Measurements from ENCODE around the gene HLA-DQB1.
"Not testable (repeated sequence)": the region's sequence is repeated elsewhere in the genome, so short reads cannot be mapped to it uniquely, and the experiment has no call there.

Gene HLA-DQB1

DNA sequence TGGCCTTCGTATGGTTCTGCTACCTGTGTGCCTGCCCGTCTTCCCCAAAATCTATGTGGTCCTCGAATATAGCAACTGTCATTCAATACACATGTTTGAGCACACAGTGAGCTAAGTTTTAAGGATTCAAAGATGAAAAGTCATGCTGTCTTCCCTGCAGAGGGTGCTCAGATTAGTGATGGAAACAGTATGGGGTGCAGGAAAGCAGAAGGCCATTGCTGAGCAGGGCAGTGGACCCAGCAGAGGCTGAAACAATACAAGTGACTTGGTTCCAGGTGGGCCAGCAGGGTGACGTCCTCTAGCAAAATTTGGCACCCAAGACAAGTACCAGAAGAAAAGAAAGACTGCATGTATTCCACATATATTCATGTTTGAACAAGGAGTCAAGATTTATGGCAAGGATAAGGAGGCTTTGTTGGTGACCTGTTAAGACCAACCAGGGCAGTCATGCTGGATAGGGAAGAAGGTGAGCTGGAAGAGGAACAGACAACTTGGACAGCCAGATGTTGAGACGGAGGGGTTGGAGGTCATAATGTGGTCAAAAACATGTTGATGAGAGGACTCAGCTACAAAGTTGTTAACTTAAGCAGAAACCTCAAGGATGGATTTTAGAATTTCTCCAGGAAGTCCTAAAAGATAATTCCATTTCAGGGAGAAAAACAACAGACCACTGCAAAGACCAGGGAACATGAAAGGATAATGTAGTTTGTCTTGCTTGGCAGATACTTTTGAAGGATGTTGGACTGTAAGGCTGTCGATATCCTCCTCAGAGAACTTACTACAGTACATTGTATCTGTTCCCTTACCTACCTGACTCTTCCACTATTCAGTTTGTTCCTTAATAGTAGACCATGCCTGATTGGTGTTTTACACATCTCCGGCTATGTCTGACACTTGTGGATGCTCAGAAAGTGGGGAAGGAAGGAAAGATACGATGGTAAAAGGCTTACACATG, 26.7 kb downstream of the HLA-DQB1 start:
- Histone ChIP-seq H3K9ac (ENCODE audit: low read depth, low read length) (no peak overlapping the region), H3K27me3 (ENCODE audit: control insufficient read depth, insufficient read depth, low read length) (no peaks in the 10 kb centered on the region), H3K4me3 (ENCODE audit: low read depth, low read length) (no peak overlapping the region), H3K36me3 (ENCODE audit: control insufficient read depth, insufficient read depth, low read length) (no peaks in the 10 kb centered on the region), H3K9me3 (ENCODE audit: control insufficient read depth, insufficient read depth, low read length) (no peaks in the 10 kb centered on the region), H3K4me1 (ENCODE audit: control insufficient read depth, insufficient read depth, low read length) (peaks cover 2% of the 10 kb centered on the region)

DNA sequence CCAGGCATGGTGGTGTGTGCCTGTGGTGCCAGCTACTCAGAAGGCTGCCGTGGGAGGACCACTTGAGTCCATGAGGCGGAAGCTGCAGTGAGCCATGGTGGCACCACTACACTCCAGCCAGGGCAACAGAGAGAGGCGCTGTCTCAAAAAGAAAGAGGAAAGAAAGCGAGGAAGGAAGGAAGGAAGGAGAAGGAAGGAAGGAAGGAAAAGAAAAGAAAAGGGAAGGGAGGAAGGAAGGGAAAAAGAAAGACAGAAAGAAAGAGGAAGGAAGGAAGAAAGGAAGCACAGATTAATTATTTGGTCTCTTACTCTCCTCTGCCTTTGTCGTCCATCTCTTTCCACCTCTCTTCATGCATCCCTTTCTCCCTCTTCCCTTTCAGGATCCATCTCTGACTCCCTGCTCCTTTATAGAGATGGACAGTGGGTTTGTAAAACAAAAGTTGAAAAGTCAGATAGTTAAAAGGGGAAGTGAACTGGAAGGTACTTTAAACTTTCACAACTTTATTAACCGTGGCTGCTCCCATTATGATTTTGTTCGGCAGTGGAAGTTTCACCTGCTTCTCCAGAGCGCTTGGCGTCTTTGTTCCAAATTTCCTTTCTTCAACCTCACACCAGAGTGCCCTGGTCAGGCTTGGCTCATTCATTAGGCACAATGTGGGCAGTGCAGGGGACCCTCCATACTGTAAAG, 27.8 kb downstream of the HLA-DQB1 start:
- Histone ChIP-seq H3K9me3 (ENCODE audit: control insufficient read depth, insufficient read depth, low read length) (no peaks in the 10 kb centered on the region), H3K36me3 (ENCODE audit: control insufficient read depth, insufficient read depth, low read length) (no peaks in the 10 kb centered on the region), H3K27me3 (ENCODE audit: control insufficient read depth, insufficient read depth, low read length) (no peaks in the 10 kb centered on the region), H3K4me1 (ENCODE audit: control insufficient read depth, insufficient read depth, low read length) (peaks cover 2% of the 10 kb centered on the region), H3K4me3 (ENCODE audit: low read depth, low read length) (no peak overlapping the region), H3K9ac (ENCODE audit: low read depth, low read length) (no peak overlapping the region)

DNA sequence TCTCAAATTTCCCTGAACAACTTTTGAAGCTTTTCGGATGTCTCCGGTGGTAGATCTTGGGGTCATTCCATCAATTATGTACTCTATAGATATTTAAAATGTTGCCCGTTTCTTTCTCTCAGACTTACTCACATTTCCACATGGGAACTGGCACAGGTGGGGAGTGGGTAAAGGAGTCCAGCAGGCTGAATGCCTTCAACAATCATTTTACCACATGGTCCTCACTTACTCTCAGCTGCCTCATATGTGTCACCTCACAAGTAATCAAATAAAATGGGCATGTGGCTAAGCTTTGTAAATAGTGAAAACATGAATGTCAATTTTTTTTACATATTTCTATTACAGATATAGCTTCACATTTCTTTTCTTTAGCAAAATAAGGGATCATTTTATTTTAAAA, 28.6 kb downstream of the HLA-DQB1 start:
- H3K4me3 ChIP-seq (ENCODE audit: low read depth, low read length), result no peak overlapping the region
- peaks cover 2% of the 10 kb centered on the region for H3K4me1 ChIP-seq (ENCODE audit: control insufficient read depth, insufficient read depth, low read length)
- no peaks in the 10 kb centered on the region for H3K9me3 ChIP-seq (ENCODE audit: control insufficient read depth, insufficient read depth, low read length)
- no peaks in the 10 kb centered on the region for H3K36me3 ChIP-seq (ENCODE audit: control insufficient read depth, insufficient read depth, low read length)
- no peak overlapping the region for H3K9ac ChIP-seq (ENCODE audit: low read depth, low read length)
- no peaks in the 10 kb centered on the region for H3K27me3 ChIP-seq (ENCODE audit: control insufficient read depth, insufficient read depth, low read length)

DNA sequence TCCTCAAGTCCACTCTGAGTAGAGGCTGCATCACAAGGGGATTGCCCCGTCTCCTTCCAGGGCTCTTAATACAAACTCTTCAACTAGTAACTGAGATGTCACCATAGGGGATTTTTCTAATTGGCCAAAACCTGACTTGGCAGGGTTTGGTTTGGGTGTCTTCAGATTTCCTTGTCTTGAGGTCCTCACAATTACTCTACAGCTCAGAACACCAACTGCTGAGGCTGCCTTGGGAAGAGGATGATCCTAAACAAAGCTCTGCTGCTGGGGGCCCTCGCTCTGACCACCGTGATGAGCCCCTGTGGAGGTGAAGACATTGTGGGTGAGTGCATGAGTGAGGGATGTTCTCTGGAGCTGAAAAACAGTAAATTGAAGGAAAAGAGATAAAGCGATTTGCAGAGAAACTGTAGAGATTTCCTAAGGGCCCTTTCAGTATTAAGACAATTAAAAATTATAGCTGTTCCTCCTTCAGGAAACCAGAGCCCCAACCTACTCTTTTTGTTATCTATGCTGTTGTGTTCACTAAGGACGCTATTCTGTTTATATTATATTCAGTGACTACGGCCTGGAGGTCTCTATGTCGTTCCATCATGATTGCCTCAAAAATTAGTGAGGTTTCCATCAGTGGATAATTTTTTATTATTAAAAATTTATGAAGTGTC, 29.1 kb downstream of the HLA-DQB1 start, which contains the start of gene HLA-DQA1:
HLA-DQA1 (plus strand) TSS at position 188 of the 662 bp plus-strand sequence; CDS start at position 241, 53 bp downstream.
- Histone ChIP-seq H3K9me3 (ENCODE audit: control insufficient read depth, insufficient read depth, low read length) (no peaks in the 10 kb centered on the region), H3K4me3 (ENCODE audit: low read depth, low read length) (no peak within 1 kb of the TSS), H3K9ac (ENCODE audit: low read depth, low read length) (no peak within 1 kb of the TSS), H3K36me3 (ENCODE audit: control insufficient read depth, insufficient read depth, low read length) (no peaks in the 10 kb centered on the region), H3K4me1 (ENCODE audit: control insufficient read depth, insufficient read depth, low read length) (peaks cover 2% of the 10 kb centered on the region), H3K27me3 (ENCODE audit: control insufficient read depth, insufficient read depth, low read length) (no peaks in the 10 kb centered on the region)

DNA sequence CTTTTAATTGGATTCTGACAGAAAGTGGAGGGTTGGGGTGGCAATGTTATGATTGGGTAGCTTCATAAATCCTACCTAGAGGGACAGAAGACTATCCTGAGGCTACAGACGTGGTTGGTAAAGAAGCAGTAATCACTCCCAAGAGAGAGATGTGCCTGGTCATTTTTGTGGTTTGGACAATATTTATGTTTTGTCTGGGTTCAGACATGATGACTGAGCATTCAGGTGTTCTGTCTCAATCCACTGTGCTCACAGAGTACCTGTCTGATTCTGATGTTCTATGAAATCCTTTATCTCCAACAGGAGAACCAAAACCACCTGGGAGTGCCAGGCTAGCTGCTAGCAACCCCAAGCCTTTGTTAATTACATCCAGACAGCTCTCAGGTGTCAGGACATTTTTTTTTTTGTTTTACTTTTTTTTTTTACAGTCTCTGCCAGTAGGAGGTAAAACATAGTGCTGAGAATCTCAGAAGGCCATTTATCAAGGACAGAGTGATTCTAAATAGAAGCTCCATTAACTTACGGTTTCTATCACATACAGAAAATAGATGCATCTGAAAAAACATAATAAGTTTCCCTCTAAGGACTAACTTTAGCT, 30.8 kb downstream of the HLA-DQB1 start:
- H3K9ac ChIP-seq (ENCODE audit: low read depth, low read length), result no peak overlapping the region
- no peak overlapping the region for H3K4me3 ChIP-seq (ENCODE audit: low read depth, low read length)
- H3K27me3 ChIP-seq (ENCODE audit: control insufficient read depth, insufficient read depth, low read length), result no peaks in the 10 kb centered on the region
- peaks cover 2% of the 10 kb centered on the region for H3K4me1 ChIP-seq (ENCODE audit: control insufficient read depth, insufficient read depth, low read length)
- no peaks in the 10 kb centered on the region for H3K36me3 ChIP-seq (ENCODE audit: control insufficient read depth, insufficient read depth, low read length)
- no peaks in the 10 kb centered on the region for H3K9me3 ChIP-seq (ENCODE audit: control insufficient read depth, insufficient read depth, low read length)

DNA sequence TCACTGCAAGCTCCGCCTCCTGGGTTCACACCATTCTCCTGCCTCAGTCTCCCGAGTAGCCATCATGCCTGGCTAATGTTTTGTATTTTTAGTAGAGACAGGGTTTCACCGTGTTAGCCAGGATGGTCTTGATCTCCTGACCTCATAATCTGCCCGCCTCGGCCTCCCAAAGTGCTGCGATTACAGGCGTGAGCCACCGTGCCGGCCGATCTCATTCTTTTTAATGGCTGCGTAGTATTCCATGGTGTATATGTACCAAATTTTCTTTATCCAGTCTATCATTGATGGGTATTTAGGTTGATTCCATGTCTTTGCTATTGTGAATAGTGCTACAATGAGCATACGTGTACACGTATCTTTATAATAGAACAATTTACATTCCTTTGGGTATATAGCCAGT, 36.7 kb downstream of the HLA-DQB1 start:
- not testable (repeated sequence) for H3K27me3 ChIP-seq (ENCODE audit: control insufficient read depth, insufficient read depth, low read length); H3K9ac ChIP-seq (ENCODE audit: low read depth, low read length); H3K4me3 ChIP-seq (ENCODE audit: low read depth, low read length); H3K4me1 ChIP-seq (ENCODE audit: control insufficient read depth, insufficient read depth, low read length); H3K36me3 ChIP-seq (ENCODE audit: control insufficient read depth, insufficient read depth, low read length); H3K9me3 ChIP-seq (ENCODE audit: control insufficient read depth, insufficient read depth, low read length)

DNA sequence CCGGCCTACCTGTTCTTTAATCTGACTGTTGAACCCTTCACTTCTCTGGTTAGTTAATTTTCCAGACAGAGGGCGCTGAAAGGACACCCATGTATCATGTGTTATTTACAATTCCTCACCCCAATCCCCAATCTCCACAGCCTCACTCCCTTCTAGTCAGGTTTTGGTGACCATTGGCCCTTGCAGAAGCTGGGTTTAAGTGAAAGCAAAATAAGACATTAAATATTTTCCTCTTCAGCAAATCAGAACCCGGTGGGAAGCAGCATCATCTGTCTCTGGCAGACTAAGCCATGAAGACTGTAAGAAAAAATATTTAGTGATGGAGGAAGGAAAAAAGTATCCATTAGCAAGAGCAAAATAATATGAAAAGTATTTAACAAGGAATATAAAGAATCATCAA, 38.6 kb downstream of the HLA-DQB1 start:
- H3K4me1 ChIP-seq (ENCODE audit: control insufficient read depth, insufficient read depth, low read length), result no peaks in the 10 kb centered on the region

DNA sequence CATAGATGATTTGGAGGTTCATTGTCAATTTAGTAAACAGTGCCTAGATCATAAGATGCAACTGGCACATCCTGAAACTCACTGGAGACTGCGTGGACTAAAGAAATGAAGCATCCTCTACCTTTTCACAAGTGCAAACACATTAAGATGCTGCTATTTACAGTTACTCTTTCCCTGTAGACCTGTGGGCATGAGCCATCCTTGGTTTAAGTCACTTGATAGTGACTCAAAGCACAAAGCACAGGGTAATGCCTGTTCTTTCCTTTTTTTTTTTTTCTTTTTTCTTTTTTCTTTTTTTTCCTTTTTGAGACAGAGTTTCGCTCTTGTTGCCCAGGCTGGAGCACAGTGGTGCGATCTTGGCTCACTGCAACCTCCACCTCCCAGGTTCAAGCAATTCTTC, 39.2 kb downstream of the HLA-DQB1 start:
- Histone ChIP-seq H3K27me3 (ENCODE audit: control insufficient read depth, insufficient read depth, low read length) (no peaks in the 10 kb centered on the region), H3K4me1 (ENCODE audit: control insufficient read depth, insufficient read depth, low read length) (peaks cover under 1% of the 10 kb centered on the region), H3K4me3 (ENCODE audit: low read depth, low read length) (no peak overlapping the region), H3K9ac (ENCODE audit: low read depth, low read length) (no peak overlapping the region), H3K36me3 (ENCODE audit: control insufficient read depth, insufficient read depth, low read length) (no peaks in the 10 kb centered on the region), H3K9me3 (ENCODE audit: control insufficient read depth, insufficient read depth, low read length) (no peaks in the 10 kb centered on the region)

More for the DNA sequence above, 38.6 kb downstream of the HLA-DQB1 start:
- Histone ChIP-seq H3K4me3 (ENCODE audit: low read depth, low read length) (no peak overlapping the region), H3K9me3 (ENCODE audit: control insufficient read depth, insufficient read depth, low read length) (no peaks in the 10 kb centered on the region), H3K36me3 (ENCODE audit: control insufficient read depth, insufficient read depth, low read length) (no peaks in the 10 kb centered on the region), H3K27me3 (ENCODE audit: control insufficient read depth, insufficient read depth, low read length) (no peaks in the 10 kb centered on the region), H3K9ac (ENCODE audit: low read depth, low read length) (no peak overlapping the region)

DNA sequence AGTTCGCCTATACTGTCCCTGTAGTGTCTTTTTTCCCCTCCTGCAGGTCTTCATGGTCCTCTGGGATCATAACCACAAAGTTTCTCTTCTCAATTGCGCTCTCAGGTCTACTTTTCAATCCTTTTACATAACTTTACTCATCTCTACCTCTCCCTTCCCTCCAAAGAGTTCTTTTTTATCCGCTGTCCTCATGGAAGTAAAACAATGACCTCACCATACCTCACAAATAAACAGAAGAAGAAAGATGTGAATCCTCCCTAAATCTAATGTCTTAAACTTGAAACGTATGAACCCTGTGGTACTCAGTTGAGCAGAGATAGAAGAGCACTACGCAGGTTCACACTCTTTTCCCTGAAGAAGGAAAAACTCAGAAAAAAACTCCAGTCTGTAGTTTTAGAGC, 41.3 kb downstream of the HLA-DQB1 start:
- H3K9me3 ChIP-seq (ENCODE audit: control insufficient read depth, insufficient read depth, low read length), result no peaks in the 10 kb centered on the region
- H3K4me3 ChIP-seq (ENCODE audit: low read depth, low read length), result no peak overlapping the region
- H3K4me1 ChIP-seq (ENCODE audit: control insufficient read depth, insufficient read depth, low read length), result peaks cover 3% of the 10 kb centered on the region
- no peaks in the 10 kb centered on the region for H3K36me3 ChIP-seq (ENCODE audit: control insufficient read depth, insufficient read depth, low read length)
- H3K27me3 ChIP-seq (ENCODE audit: control insufficient read depth, insufficient read depth, low read length), result no peaks in the 10 kb centered on the region
- no peak overlapping the region for H3K9ac ChIP-seq (ENCODE audit: low read depth, low read length)

DNA sequence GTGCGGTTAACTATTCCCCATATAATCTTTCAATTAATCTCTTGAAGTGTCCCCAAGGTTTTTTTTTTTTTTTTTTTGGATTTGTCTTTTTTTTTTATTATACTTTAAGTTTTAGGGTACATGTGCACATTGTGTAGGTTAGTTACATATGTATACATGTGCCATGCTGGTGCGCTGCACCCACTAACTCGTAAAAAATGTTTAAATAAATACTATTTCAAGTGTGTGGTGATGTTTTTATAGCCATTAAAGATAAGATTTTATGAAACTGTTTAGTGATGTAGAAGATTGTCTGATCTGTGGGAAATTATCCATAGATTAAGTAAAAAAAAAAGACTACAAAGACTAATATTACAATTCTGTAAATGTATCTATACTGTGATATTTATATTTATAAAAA, 41.9 kb downstream of the HLA-DQB1 start:
- H3K9me3 ChIP-seq (ENCODE audit: control insufficient read depth, insufficient read depth, low read length), result no peaks in the 10 kb centered on the region
- peaks cover 3% of the 10 kb centered on the region for H3K4me1 ChIP-seq (ENCODE audit: control insufficient read depth, insufficient read depth, low read length)
- no peaks in the 10 kb centered on the region for H3K36me3 ChIP-seq (ENCODE audit: control insufficient read depth, insufficient read depth, low read length)
- H3K9ac ChIP-seq (ENCODE audit: low read depth, low read length), result no peak overlapping the region
- no peak overlapping the region for H3K4me3 ChIP-seq (ENCODE audit: low read depth, low read length)
- H3K27me3 ChIP-seq (ENCODE audit: control insufficient read depth, insufficient read depth, low read length), result no peaks in the 10 kb centered on the region

DNA sequence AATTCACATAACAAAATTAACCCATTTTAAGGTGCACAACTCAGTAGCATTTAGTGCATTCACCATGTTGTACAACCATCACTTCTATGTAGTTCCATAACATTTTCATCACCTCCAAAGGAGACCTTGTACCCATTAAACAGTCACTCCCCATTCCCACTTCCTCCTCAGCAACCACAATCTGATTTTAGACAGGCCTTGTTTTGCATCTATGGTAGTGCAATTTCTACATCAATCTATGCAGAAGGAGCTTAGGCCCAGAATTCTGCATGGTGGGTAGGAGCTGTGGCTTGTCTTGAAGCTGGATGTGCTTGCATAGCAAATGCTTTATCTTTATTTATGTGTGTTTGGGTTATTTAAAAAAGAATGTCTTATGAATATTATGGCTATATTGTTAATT, 42.8 kb downstream of the HLA-DQB1 start:
- Histone ChIP-seq H3K36me3 (ENCODE audit: control insufficient read depth, insufficient read depth, low read length) (no peaks in the 10 kb centered on the region), H3K4me1 (ENCODE audit: control insufficient read depth, insufficient read depth, low read length) (peaks cover 3% of the 10 kb centered on the region), H3K27me3 (ENCODE audit: control insufficient read depth, insufficient read depth, low read length) (no peaks in the 10 kb centered on the region), H3K9me3 (ENCODE audit: control insufficient read depth, insufficient read depth, low read length) (no peaks in the 10 kb centered on the region), H3K9ac (ENCODE audit: low read depth, low read length) (no peak overlapping the region), H3K4me3 (ENCODE audit: low read depth, low read length) (no peak overlapping the region)
